GM23338 (cell line): ENCODE results near the gene ENPP1. TPM values are rescaled to one million over a fixed set of nuclear protein-coding genes. Genes with fewer than 3 reads are reported as not detected.

Experiments used
- ATAC-seq: fragments of 200-7000 bp; cut with Tn5 transposase; 3 replicates; pipeline ENCODE4 v1.9.1; 2020
- DNase-seq: peaks from one replicate; pipeline ENCODE4 v3.0.0-alpha.2; 2015; ENCODE audit warnings: low spot score
- H2AFZ ChIP-seq: fragments of 200-600 bp; sonication (generic); 2 replicates; pipeline ENCODE4 v1.8.0; 2016; ENCODE audit warnings: antibody characterized with exemption, mild to moderate bottlenecking, moderate library complexity
- H3F3A ChIP-seq: fragments of 200-600 bp; sonication (generic); replicated peaks from 2 replicates; pipeline ENCODE4 v1.8.0; 2017; ENCODE audit warnings: antibody characterized with exemption, mixed run types, low read depth
- H3K27ac ChIP-seq: fragments of 200-600 bp; sonication (generic); 2 replicates; pipeline ENCODE4 v1.6.1; 2016; ENCODE audit warnings: low read depth
- H3K27me3 ChIP-seq: fragments of 200-600 bp; sonication (generic); 2 replicates; pipeline ENCODE4 v1.8.0; 2016; ENCODE audit warnings: mild to moderate bottlenecking, mixed run types, moderate library complexity; ENCODE audit not compliant: insufficient read depth
- H3K36me3 ChIP-seq: fragments of 200-600 bp; sonication (generic); 2 replicates; pipeline ENCODE4 v1.8.0; 2016; ENCODE audit warnings: mild to moderate bottlenecking; ENCODE audit not compliant: insufficient read depth
- H3K4me1 ChIP-seq: fragments of 200-600 bp; sonication (generic); 2 replicates; pipeline ENCODE4 v1.8.0; 2016; ENCODE audit warnings: mild to moderate bottlenecking, moderate library complexity; ENCODE audit not compliant: insufficient read depth
- H3K4me2 ChIP-seq: fragments of 200-600 bp; sonication (generic); 2 replicates; pipeline ENCODE4 v1.7.1; 2017; ENCODE audit warnings: mixed run types
- H3K4me3 ChIP-seq: fragments of 200-600 bp; sonication (generic); 2 replicates; pipeline ENCODE4 v1.6.1; 2016; ENCODE audit warnings: mixed run types
- H3K79me2 ChIP-seq: fragments of 200-600 bp; sonication (generic); replicated peaks from 2 replicates; pipeline ENCODE4 v1.8.0; 2017; ENCODE audit warnings: mild to moderate bottlenecking; ENCODE audit not compliant: insufficient read depth
- H3K9me2 ChIP-seq: fragments of 200-600 bp; sonication (generic); 2 replicates; pipeline ENCODE4 v1.8.0; 2017; ENCODE audit not compliant: insufficient read depth
- H4K20me1 ChIP-seq: fragments of 200-600 bp; sonication (generic); replicated peaks from 2 replicates; pipeline ENCODE4 v1.8.0; 2017; ENCODE audit warnings: mild to moderate bottlenecking; ENCODE audit not compliant: insufficient read depth
- H3K27ac Mint-ChIP-seq: 2 replicates; pipeline ENCODE4 v1.8.0; 2020; ENCODE audit warnings: inconsistent platforms, mild to moderate bottlenecking, moderate library complexity, mixed read lengths
- H3K27me3 Mint-ChIP-seq: 3 replicates; pipeline ENCODE4 v1.8.0; 2022; ENCODE audit warnings: low read depth, mild to moderate bottlenecking, moderate library complexity, mixed read lengths, inconsistent platforms; ENCODE audit not compliant: insufficient read depth, poor library complexity
- H3K36me3 Mint-ChIP-seq: 3 replicates; pipeline ENCODE4 v1.8.0; 2021; ENCODE audit warnings: low read depth, mild to moderate bottlenecking, inconsistent platforms, moderate library complexity, mixed read lengths
- H3K4me1 Mint-ChIP-seq: 3 replicates; pipeline ENCODE4 v1.8.0; 2020; ENCODE audit warnings: mild to moderate bottlenecking, inconsistent platforms, mixed read lengths
- H3K4me3 Mint-ChIP-seq: 3 replicates; pipeline ENCODE4 v1.8.0; 2021; ENCODE audit warnings: moderate library complexity, mild to moderate bottlenecking, inconsistent platforms, mixed read lengths
- H3K9me3 Mint-ChIP-seq: 3 replicates; pipeline ENCODE4 v1.8.0; 2020; ENCODE audit warnings: moderate library complexity, mild to moderate bottlenecking, inconsistent platforms, mixed read lengths
- CTCF ChIP-seq, 2 experiments: fragments of 200-600 bp in 1 of 2; sonication (generic) in 1 of 2; conservative IDR thresholded peaks; 2 replicates each; pipeline versions ENCODE4 v1.5.1 to v1.6.1; 2016 to 2017; ENCODE audit warnings: antibody characterized with exemption in 2 of 2, low read depth in 2 of 2, mild to moderate bottlenecking in 2 of 2, moderate library complexity in 1 of 2
- EZH2 ChIP-seq: fragments of 200-600 bp; sonication (generic); IDR thresholded peaks from one replicate; pipeline ENCODE4 v1.8.0; 2017; ENCODE audit warnings: antibody characterized with exemption, mild to moderate bottlenecking, low read depth; ENCODE audit not compliant: unreplicated experiment
- EZH2phosphoT487 ChIP-seq: fragments of 200-600 bp; sonication (generic); IDR thresholded peaks from one replicate; pipeline ENCODE4 v1.8.1; 2018; ENCODE audit warnings: antibody characterized with exemption; ENCODE audit not compliant: unreplicated experiment
- JUNB ChIP-seq: IDR thresholded peaks from one replicate; pipeline ENCODE4 v1.6.1; 2016; ENCODE audit warnings: antibody characterized with exemption; ENCODE audit not compliant: unreplicated experiment
- NANOG ChIP-seq: IDR thresholded peaks from 2 replicates; pipeline ENCODE4 v1.6.1; 2016; ENCODE audit warnings: antibody characterized with exemption, borderline replicate concordance
- POLR2AphosphoS5 ChIP-seq: IDR thresholded peaks from 2 replicates; pipeline ENCODE4 v1.6.1; 2016; ENCODE audit warnings: antibody characterized with exemption, low read depth
- STAT1 ChIP-seq: IDR thresholded peaks from one replicate; pipeline ENCODE4 v1.6.1; 2016; ENCODE audit warnings: antibody characterized with exemption; ENCODE audit not compliant: unreplicated experiment
- ZNF114 ChIP-seq: fragments of 250-450 bp; sonication (Bioruptor Pico); IDR thresholded peaks from 2 replicates; pipeline ENCODE4 v1.5.0; 2020; ENCODE audit warnings: mild to moderate bottlenecking, moderate library complexity
- ZNF331 ChIP-seq: fragments of 250-450 bp; sonication (Bioruptor Pico); IDR thresholded peaks from 2 replicates; pipeline ENCODE4 v1.5.0; 2020; ENCODE audit warnings: low read depth, mild to moderate bottlenecking, moderate library complexity
- polyA plus RNA-seq: library from polyadenylated mRNA; unstranded; fragments of >200 nt; fragmentation: Nextera tagmentation; extraction: Ambion mirVana; gene quantifications from 2 replicates; pipeline ENCODE4 v1.2.1, GENCODE V29; 2016
- total RNA-seq: library from RNA; depleted of rRNA; stranded (reverse); fragments of >200 nt; shearing (Covaris generic); gene quantifications from 2 replicates; pipeline ENCODE4 v1.2.3, GENCODE V29; 2014

Gene ENPP1
- total and polyA plus RNA-seq, 2 experiments from 2014 or later: 17.3 to 46.9 TPM

- ATAC-seq (no peak), DNase-seq (no peak)
- no peak overlapping the region for H2AFZ ChIP-seq
- H3K4me2 ChIP-seq: no peak overlapping the region
- no peak overlapping the region for H3K4me3 ChIP-seq
- no peaks in the 10 kb centered on the region for H3F3A ChIP-seq
- H3K27ac ChIP-seq: no peak overlapping the region
- H4K20me1 ChIP-seq: no peaks in the 10 kb centered on the region
- Mint-ChIP-seq H3K4me1 (peaks cover 5% of the 10 kb centered on the region; the same call in 2 of the 3 replicates), H3K27me3 (peaks cover 2% of the 10 kb centered on the region), H3K4me3 (no peak overlapping the region), H3K9me3 (no peaks in the 10 kb centered on the region), H3K36me3 (peaks cover 3% of the 10 kb centered on the region; the same call in 1 of the 3 replicates), H3K27ac (no peak overlapping the region)
- H3K27me3 ChIP-seq: no peaks in the 10 kb centered on the region
- H3K9me2 ChIP-seq: no peaks in the 10 kb centered on the region; the same call in 1 of the 2 replicates
- 0 out of 2 replicates have a peak, but pooled peaks cover 3% of the 10 kb centered on the region for H3K36me3 ChIP-seq
- peaks cover 7% of the 10 kb centered on the region; the same call in 1 of the 2 replicates for H3K79me2 ChIP-seq
- no peaks in the 10 kb centered on the region for H3K4me1 ChIP-seq
- TF ChIP-seq NANOG (no peak), STAT1 (no peak)
Observed at GRCh38 chr6:131846905-131847304, 39.1 kb downstream of the ENPP1 start.

DNA sequence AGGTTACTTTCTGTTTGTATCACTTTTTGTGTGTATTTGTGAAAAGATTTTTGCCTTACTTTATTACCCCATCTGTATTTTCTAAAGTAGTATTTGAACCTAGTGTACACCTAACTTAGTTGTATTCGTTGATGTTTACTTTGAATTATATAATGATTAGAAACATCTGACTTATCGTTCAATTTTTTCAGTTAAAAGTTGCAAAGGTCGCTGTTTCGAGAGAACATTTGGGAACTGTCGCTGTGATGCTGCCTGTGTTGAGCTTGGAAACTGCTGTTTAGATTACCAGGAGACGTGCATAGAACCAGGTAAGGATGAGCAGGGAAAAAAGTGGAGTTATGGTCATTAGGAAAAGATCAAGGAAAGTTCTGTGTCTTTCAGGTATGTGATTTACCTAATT is 42.0 kb downstream of the ENPP1 start:
- DNase-seq (no peak), ATAC-seq (no peak)
- TF ChIP-seq STAT1 (no peak), POLR2AphosphoS5 (no peak), JUNB (no peak)
- H3K36me3 Mint-ChIP-seq: peaks cover 6% of the 10 kb centered on the region; the same call in 2 of the 3 replicates
- no peak overlapping the region for H3K4me3 Mint-ChIP-seq
- no peak overlapping the region for H2AFZ ChIP-seq
- H3K36me3 ChIP-seq: peaks cover 5% of the 10 kb centered on the region; the same call in 1 of the 2 replicates
- no peaks in the 10 kb centered on the region for H3K4me1 ChIP-seq
- H3K4me1 Mint-ChIP-seq: no peaks in the 10 kb centered on the region; the same call in 2 of the 3 replicates
- H3K4me2 ChIP-seq: no peak overlapping the region
- no peak overlapping the region for H3K4me3 ChIP-seq
- H3K79me2 ChIP-seq: no peaks in the 10 kb centered on the region
- no peak overlapping the region for H3K27ac Mint-ChIP-seq
- no peak overlapping the region for H3K27ac ChIP-seq
- no peaks in the 10 kb centered on the region for H3K27me3 ChIP-seq
- H3K9me2 ChIP-seq: no peaks in the 10 kb centered on the region; the same call in 1 of the 2 replicates
- no peaks in the 10 kb centered on the region for H3F3A ChIP-seq
- H3K9me3 Mint-ChIP-seq: no peaks in the 10 kb centered on the region
- no peaks in the 10 kb centered on the region for H4K20me1 ChIP-seq
- H3K27me3 Mint-ChIP-seq: no peaks in the 10 kb centered on the region

DNA sequence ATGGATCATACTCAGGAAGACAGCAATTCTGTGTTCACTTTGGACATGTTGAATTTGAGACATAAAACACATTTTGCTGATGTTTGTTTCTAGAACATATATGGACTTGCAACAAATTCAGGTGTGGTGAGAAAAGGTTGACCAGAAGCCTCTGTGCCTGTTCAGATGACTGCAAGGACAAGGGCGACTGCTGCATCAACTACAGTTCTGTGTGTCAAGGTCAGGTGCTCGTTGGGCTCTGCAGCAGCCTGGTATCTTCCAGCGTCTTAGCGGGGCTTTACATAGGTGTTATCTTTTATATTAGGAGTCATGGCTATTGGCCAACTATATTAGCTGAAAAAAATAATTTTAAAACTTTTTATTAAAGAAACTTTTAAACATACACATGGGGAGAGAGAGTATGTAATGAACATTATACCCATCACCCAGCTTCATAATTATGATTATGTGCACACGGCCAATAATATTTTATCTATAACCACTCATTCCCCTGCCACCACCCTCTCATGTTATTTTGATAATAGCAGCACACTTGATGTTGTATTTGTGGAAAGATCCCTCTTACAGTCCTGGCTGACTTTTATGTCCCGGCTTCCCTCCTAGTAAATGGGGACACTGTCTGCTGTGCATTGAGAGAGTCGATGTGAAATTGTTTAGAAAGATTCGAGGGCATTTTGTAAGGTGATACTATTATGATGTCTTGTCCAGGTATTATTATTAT is 43.4 kb downstream of the ENPP1 start:
- Mint-ChIP-seq H3K27me3 (no peaks in the 10 kb centered on the region), H3K36me3 (peaks cover 17% of the 10 kb centered on the region; the same call in 2 of the 3 replicates), H3K4me3 (no peak overlapping the region), H3K27ac (no peak overlapping the region), H3K4me1 (no peaks in the 10 kb centered on the region; the same call in 2 of the 3 replicates), H3K9me3 (no peaks in the 10 kb centered on the region)
- no peak for ATAC-seq
- Histone ChIP-seq H2AFZ (no peak overlapping the region), H3K27me3 (no peaks in the 10 kb centered on the region), H3K9me2 (no peaks in the 10 kb centered on the region; the same call in 1 of the 2 replicates), H3K36me3 (peaks cover 16% of the 10 kb centered on the region; the same call in 1 of the 2 replicates), H3F3A (no peaks in the 10 kb centered on the region), H3K27ac (no peak overlapping the region), H3K4me2 (no peak overlapping the region), H3K4me1 (no peaks in the 10 kb centered on the region), H3K4me3 (no peak overlapping the region), H3K79me2 (no peaks in the 10 kb centered on the region), H4K20me1 (no peaks in the 10 kb centered on the region)
- no peak for DNase-seq
- no peak for TF ChIP-seq JUNB
- TF ChIP-seq POLR2AphosphoS5: no peak
- TF ChIP-seq ZNF331 (CRISPR knock-in tag): no peak
- TF ChIP-seq EZH2phosphoT487: no peak
- TF ChIP-seq CTCF (conservative IDR thresholded peaks at IDR 0.05; ENCODE audit: low read depth in 2 of 2): no peak
- no peak for TF ChIP-seq ZNF114 (CRISPR knock-in tag)
- TF ChIP-seq EZH2: no peak
- TF ChIP-seq NANOG: no peak
